DND-41 (cell line): ENCODE results near the gene ELOVL5.
"Not testable (repeated sequence)": the region's sequence is repeated elsewhere in the genome, so short reads cannot be mapped to it uniquely, and the experiment has no call there.

Experiments
- ATAC-seq: fragments of 200-7000 bp; cut with Tn5 transposase; 3 replicates; pipeline ENCODE4 v1.9.1; 2021; ENCODE audit warnings: low read depth; ENCODE audit not compliant: insufficient read depth
- DNase-seq: peaks from one replicate; pipeline ENCODE4 v3.0.0-alpha.2; 2020
- H2AFZ ChIP-seq: 2 replicates; pipeline ENCODE4 v1.6.0; 2012; ENCODE audit warnings: low read depth, low read length
- H3K27ac ChIP-seq: 2 replicates; pipeline ENCODE4 v1.5.1; 2012; ENCODE audit warnings: low read length, inconsistent platforms
- H3K27me3 ChIP-seq: fragments of 200-600 bp; sonication (generic); 2 replicates; pipeline ENCODE4 v1.6.0; 2012; ENCODE audit warnings: low read length, mild to moderate bottlenecking, inconsistent platforms; ENCODE audit not compliant: insufficient read depth, poor library complexity
- H3K36me3 ChIP-seq: 2 replicates; pipeline ENCODE4 v1.5.1; 2012; ENCODE audit warnings: low read length, inconsistent platforms; ENCODE audit not compliant: insufficient read depth
- H3K4me1 ChIP-seq: 2 replicates; pipeline ENCODE4 v1.5.1; 2012; ENCODE audit warnings: mild to moderate bottlenecking, low read length; ENCODE audit not compliant: insufficient read depth
- H3K4me2 ChIP-seq: 2 replicates; pipeline ENCODE4 v1.6.0; 2012; ENCODE audit warnings: mild to moderate bottlenecking, moderate library complexity, low read length, inconsistent platforms; ENCODE audit not compliant: insufficient read depth
- H3K4me3 ChIP-seq, 2 experiments: fragments of 200-600 bp in 1 of 2; shearing (Covaris generic) in 1 of 2; 2 replicates each; pipeline ENCODE4 v1.5.1; 2012 to 2016; ENCODE audit warnings: inconsistent platforms in 2 of 2, low read length in 2 of 2, mild to moderate bottlenecking in 2 of 2, low read depth in 1 of 2, moderate library complexity in 1 of 2
- H3K79me2 ChIP-seq: 2 replicates; pipeline ENCODE4 v1.6.0; 2012; ENCODE audit warnings: low read length, inconsistent platforms; ENCODE audit not compliant: insufficient read depth
- H3K9ac ChIP-seq: 2 replicates; pipeline ENCODE4 v1.6.0; 2012; ENCODE audit warnings: low read depth, mild to moderate bottlenecking, inconsistent platforms, low read length, moderate library complexity
- H3K9me3 ChIP-seq: 2 replicates; pipeline ENCODE4 v1.5.1; 2012; ENCODE audit warnings: low read length, moderate library complexity, mild to moderate bottlenecking, inconsistent platforms; ENCODE audit not compliant: insufficient read depth, severe bottlenecking
- H4K20me1 ChIP-seq: 2 replicates; pipeline ENCODE4 v1.6.0; 2012; ENCODE audit warnings: low read length; ENCODE audit not compliant: insufficient read depth
- CTCF ChIP-seq: IDR thresholded peaks from 2 replicates; pipeline ENCODE4 v1.5.1; 2012; ENCODE audit warnings: borderline replicate concordance, low read length, moderate library complexity, mild to moderate bottlenecking; ENCODE audit not compliant: poor library complexity, severe bottlenecking; ENCODE audit errors: extremely low read depth
- EZH2 ChIP-seq: IDR thresholded peaks from 3 replicates; pipeline ENCODE4 v1.6.1; 2012; ENCODE audit warnings: borderline replicate concordance, low read depth, mild to moderate bottlenecking, moderate library complexity, low read length, inconsistent platforms; ENCODE audit not compliant: severe bottlenecking

The ELOVL5 gene

GRCh38 chr6:53394704-53395103 lies 46.0 kb upstream of the ELOVL5 start:
- H4K20me1 ChIP-seq, result no peaks in the 10 kb centered on the region
- no peak overlapping the region for H3K9ac ChIP-seq
- H3K4me1 ChIP-seq, result no peaks in the 10 kb centered on the region
- H3K79me2 ChIP-seq, result no peaks in the 10 kb centered on the region
- no peak overlapping the region for H3K4me3 ChIP-seq
- no peaks in the 10 kb centered on the region for H3K27me3 ChIP-seq
- H3K27ac ChIP-seq, result no peak overlapping the region
- DNase-seq (no peak), ATAC-seq (no peak)
- H3K4me2 ChIP-seq, result no peak overlapping the region
- no peaks in the 10 kb centered on the region for H3K9me3 ChIP-seq
- H3K36me3 ChIP-seq, result no peaks in the 10 kb centered on the region
- no peak overlapping the region for H2AFZ ChIP-seq
- TF ChIP-seq EZH2, result no peak
- no peak for TF ChIP-seq CTCF

DNA sequence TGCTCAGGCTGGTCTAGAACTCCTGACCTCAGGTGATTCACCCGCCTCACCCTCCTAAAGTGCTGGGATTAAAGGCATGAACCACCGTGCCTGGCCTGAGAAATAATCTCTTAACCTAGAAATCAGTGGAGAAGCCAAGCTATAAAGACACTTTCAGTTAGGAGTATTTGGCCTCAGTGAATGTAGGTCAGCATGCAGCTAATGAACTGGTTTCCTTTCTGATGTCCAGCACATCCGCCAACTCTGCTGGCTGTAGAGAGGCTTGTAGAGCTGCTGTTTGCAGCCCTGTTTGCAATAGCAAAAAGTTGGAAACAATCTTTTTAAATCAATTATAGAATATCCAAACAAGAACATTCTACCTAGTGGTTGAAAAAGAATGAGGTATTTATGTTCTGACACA lies 42.4 kb upstream of the ELOVL5 start:
- no peak overlapping the region for H3K4me3 ChIP-seq
- no peaks in the 10 kb centered on the region for H4K20me1 ChIP-seq
- H3K27me3 ChIP-seq, result no peaks in the 10 kb centered on the region
- no peak overlapping the region for H3K4me2 ChIP-seq
- H3K36me3 ChIP-seq, result no peaks in the 10 kb centered on the region
- no peak overlapping the region for H2AFZ ChIP-seq
- no peak overlapping the region for H3K9ac ChIP-seq
- H3K27ac ChIP-seq, result no peak overlapping the region
- ATAC-seq (no peak), DNase-seq (no peak)
- TF ChIP-seq EZH2, result no peak
- TF ChIP-seq CTCF, result no peak
- H3K79me2 ChIP-seq, result no peaks in the 10 kb centered on the region
- no peaks in the 10 kb centered on the region for H3K9me3 ChIP-seq
- no peaks in the 10 kb centered on the region for H3K4me1 ChIP-seq

DNA sequence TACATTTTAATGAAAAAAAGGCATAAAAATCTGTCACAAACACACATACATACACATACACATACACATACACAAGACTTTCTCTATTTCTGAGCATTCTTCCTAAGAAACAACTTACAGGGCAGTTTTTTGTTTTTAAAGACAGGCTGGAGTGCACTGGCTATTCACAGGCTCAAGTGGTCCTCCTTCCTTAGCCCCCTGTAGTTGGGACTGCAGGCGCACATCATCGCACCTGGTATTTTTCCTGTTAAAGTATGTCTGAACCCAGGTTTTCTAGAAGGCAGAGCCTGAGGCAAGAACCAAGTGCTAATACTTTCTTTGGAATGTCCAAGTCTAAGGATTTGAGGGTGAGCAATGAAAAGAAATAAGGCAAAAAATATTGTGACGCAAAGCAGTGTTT lies 41.3 kb upstream of the ELOVL5 start:
- no peak for TF ChIP-seq CTCF
- TF ChIP-seq EZH2, result no peak
- ATAC-seq, result no peak
- H3K27ac ChIP-seq, result no peak overlapping the region
- no peaks in the 10 kb centered on the region for H4K20me1 ChIP-seq
- no peaks in the 10 kb centered on the region for H3K79me2 ChIP-seq
- no peak overlapping the region for H2AFZ ChIP-seq
- H3K9me3 ChIP-seq, result no peaks in the 10 kb centered on the region
- no peaks in the 10 kb centered on the region for H3K4me1 ChIP-seq
- no peak overlapping the region for H3K9ac ChIP-seq
- DNase-seq, result no peak
- no peak overlapping the region for H3K4me2 ChIP-seq
- H3K27me3 ChIP-seq, result no peaks in the 10 kb centered on the region
- no peak overlapping the region for H3K4me3 ChIP-seq
- no peaks in the 10 kb centered on the region for H3K36me3 ChIP-seq

GRCh38 chr6:53388615-53389014 lies 39.9 kb upstream of the ELOVL5 start:
- H3K4me3 ChIP-seq, H3K9me3 ChIP-seq, H4K20me1 ChIP-seq, DNase-seq, H3K27ac ChIP-seq, H3K27me3 ChIP-seq, ATAC-seq, H3K4me2 ChIP-seq, H3K9ac ChIP-seq, H2AFZ ChIP-seq, H3K4me1 ChIP-seq, H3K79me2 ChIP-seq, H3K36me3 ChIP-seq: not testable (repeated sequence)
